Stimulated activated CD8-positive, alpha-beta memory T cell treated with anti-CD3 and anti-CD28 coated beads, Interleukin-4, amount 100 ng/mL, for 1 hour (primary cell): ENCODE measurements around the gene PRKCZ.

Experiments used
- DNase-seq, 2 donors: peaks; one replicate each; pipeline ENCODE4 v3.0.0-alpha.2; 2020; ENCODE audit warnings: low read depth in 2 of 2, low spot score in 1 of 2

PRKCZ gene

GRCh38 chr1:2061065-2061778 is 11.0 kb downstream of the PRKCZ start:
- no peak for DNase-seq

- DNase-seq = no peak
Observed at GRCh38 chr1:2065699-2066098, 15.5 kb downstream of the PRKCZ start.

GRCh38 chr1:2067393-2067792 is 17.2 kb downstream of the PRKCZ start:
- DNase-seq = no peak

- DNase-seq = no peak
Observed at GRCh38 chr1:2067981-2068380, 17.8 kb downstream of the PRKCZ start.

- no peak for DNase-seq
Observed at GRCh38 chr1:2068951-2069350, 18.7 kb downstream of the PRKCZ start.

GRCh38 chr1:2070016-2070415 is 19.8 kb downstream of the PRKCZ start:
- no peak for DNase-seq

- no peak for DNase-seq
Observed at GRCh38 chr1:2070800-2071530, 20.8 kb downstream of the PRKCZ start.

- DNase-seq = no peak
Observed at GRCh38 chr1:2072109-2072806, 22.0 kb downstream of the PRKCZ start.

GRCh38 chr1:2072891-2073290 is 22.7 kb downstream of the PRKCZ start:
- DNase-seq = no peak

GRCh38 chr1:2073382-2074230 is 23.4 kb downstream of the PRKCZ start:
- no peak for DNase-seq

GRCh38 chr1:2074396-2074795 is 24.2 kb downstream of the PRKCZ start:
- DNase-seq = no peak

GRCh38 chr1:2074944-2075740 is 24.9 kb downstream of the PRKCZ start:
- no peak for DNase-seq

GRCh38 chr1:2076826-2077225 is 26.6 kb downstream of the PRKCZ start:
- no peak for DNase-seq

GRCh38 chr1:2078170-2078569 is 28.0 kb downstream of the PRKCZ start:
- no peak for DNase-seq

- DNase-seq = no peak
Observed at GRCh38 chr1:2079396-2080085, 29.3 kb downstream of the PRKCZ start.

- DNase-seq = no peak
Observed at GRCh38 chr1:2080140-2080539, 29.9 kb downstream of the PRKCZ start.

GRCh38 chr1:2080884-2081283 is 30.7 kb downstream of the PRKCZ start:
- DNase-seq = no peak

- no peak for DNase-seq
Observed at GRCh38 chr1:2081326-2081885, 31.2 kb downstream of the PRKCZ start.

GRCh38 chr1:2082064-2082463 is 31.9 kb downstream of the PRKCZ start:
- no peak for DNase-seq

- no peak for DNase-seq
Observed at GRCh38 chr1:2083666-2084065, 33.5 kb downstream of the PRKCZ start.
